OCI-LY7 (cell line): Measurements from ENCODE around the gene TPCN2. TPM values are rescaled to one million over a fixed set of nuclear protein-coding genes. Genes with fewer than 3 reads are reported as not detected.

Experiments
- BruUV-seq: library from RNA; stranded (reverse); fragments of 400-500 nt; replicated peaks from 2 replicates; lab custom pipeline; 2021; lab: Mats Ljungman, UMichigan
- CTCF ChIA-PET: fragments of 300-600 bp; sonication (Branson Sonifier 250); formaldehyde crosslinking; loops from one replicate; lab custom pipeline; 2022; ENCODE audit warnings: antibody characterized with exemption; ENCODE audit not compliant: unreplicated experiment; lab: Charles Lee
- POLR2A ChIA-PET: fragments of 300-600 bp; sonication (Branson Sonifier 250); formaldehyde crosslinking; loops from one replicate; lab custom pipeline; 2022; ENCODE audit warnings: antibody characterized with exemption; lab: Charles Lee
- DNase-seq: peaks from one replicate; pipeline ENCODE4 v3.0.0-alpha.2; 2015; ENCODE audit warnings: low spot score
- H2AFZ ChIP-seq: fragments of 200-600 bp; sonication (generic), shearing (Covaris generic); 2 replicates; pipeline ENCODE4 v1.6.1; 2014; ENCODE audit warnings: mild to moderate bottlenecking, antibody characterized with exemption, low read length, moderate library complexity
- H3K27ac ChIP-seq: fragments of 200-600 bp; sonication (generic); 2 replicates; pipeline ENCODE4 v1.5.1; 2014; ENCODE audit warnings: mixed run types, low read depth, mild to moderate bottlenecking, moderate library complexity, low read length, inconsistent platforms; ENCODE audit not compliant: poor library complexity, severe bottlenecking
- H3K36me3 ChIP-seq: fragments of 200-600 bp; sonication (generic); 2 replicates; pipeline ENCODE4 v1.6.1; 2014; ENCODE audit warnings: mild to moderate bottlenecking, antibody characterized with exemption, low read length, moderate library complexity, mixed read lengths; ENCODE audit not compliant: insufficient read depth
- H3K4me1 ChIP-seq: fragments of 200-600 bp; sonication (generic); 2 replicates; pipeline ENCODE4 v1.5.1; 2014; ENCODE audit warnings: mild to moderate bottlenecking, low read length; ENCODE audit not compliant: insufficient read depth, poor library complexity, severe bottlenecking
- H3K4me2 ChIP-seq: fragments of 200-600 bp; sonication (generic); 2 replicates; pipeline ENCODE4 v1.6.1; 2014; ENCODE audit warnings: mild to moderate bottlenecking, low read length
- H3K4me3 ChIP-seq: fragments of 200-600 bp; sonication (generic); 2 replicates; pipeline ENCODE4 v1.5.1; 2014; ENCODE audit warnings: mild to moderate bottlenecking, low read depth, low read length; ENCODE audit not compliant: poor library complexity, severe bottlenecking
- H3K79me2 ChIP-seq: fragments of 200-600 bp; sonication (generic); 2 replicates; pipeline ENCODE4 v1.6.1; 2016; ENCODE audit warnings: low read depth, mild to moderate bottlenecking, low read length, moderate library complexity, mixed read lengths; ENCODE audit not compliant: insufficient read depth
- H3K9me2 ChIP-seq: fragments of 200-600 bp; sonication (generic); 2 replicates; pipeline ENCODE4 v1.6.1; 2016; ENCODE audit warnings: mild to moderate bottlenecking, low read length, mixed read lengths; ENCODE audit not compliant: insufficient read depth
- H3K9me3 ChIP-seq: fragments of 200-600 bp; sonication (generic); 2 replicates; pipeline ENCODE4 v1.6.1; 2014; ENCODE audit warnings: mild to moderate bottlenecking, mixed run types, low read length, mixed read lengths
- H4K20me1 ChIP-seq: fragments of 200-600 bp; sonication (generic); 2 replicates; pipeline ENCODE4 v1.6.1; 2014; ENCODE audit warnings: mild to moderate bottlenecking, antibody characterized with exemption, low read length, moderate library complexity, mixed read lengths; ENCODE audit not compliant: insufficient read depth
- CTCF ChIP-seq: fragments of 200-600 bp; sonication (generic); conservative IDR thresholded peaks from 2 replicates; pipeline ENCODE4 v1.5.1; 2014; ENCODE audit warnings: mild to moderate bottlenecking, antibody characterized with exemption, low read length, moderate library complexity, mixed read lengths
- EZH2phosphoT487 ChIP-seq: fragments of 200-600 bp; sonication (generic); IDR thresholded peaks from 2 replicates; pipeline ENCODE4 v1.6.1; 2018; ENCODE audit warnings: low read depth, borderline replicate concordance, mild to moderate bottlenecking, mixed run types, antibody characterized with exemption, low read length, moderate library complexity, mixed read lengths
- intact Hi-C: fragments of 100-400 bp; cut with micrococcal nuclease; formaldehyde crosslinking; loops from one replicate; pipeline ENCODE4 v1.10.0; 2022; ENCODE audit not compliant: unreplicated experiment
- total RNA-seq, 2 experiments: library from RNA; depleted of rRNA in 1 of 2; stranded (reverse); fragments of >200 nt in 1 of 2; shearing (Covaris generic) in 1 of 2; gene quantifications; 2 replicates each; pipeline ENCODE4 v1.2.3, GENCODE V29; 2014 to 2022

Gene TPCN2
- total RNA-seq, 2 experiments from 2014 or later = 21.5 to 65.2 TPM

GRCh38 chr11:69127081-69127850 is 78.5 kb downstream of the TPCN2 start:
- Histone ChIP-seq H3K27ac (no peak overlapping the region), H3K79me2 (no peaks in the 10 kb centered on the region), H3K4me3 (no peak overlapping the region), H4K20me1 (no peaks in the 10 kb centered on the region), H3K9me3 (0 out of 2 replicates have a peak, but pooled peaks cover 3% of the 10 kb centered on the region), H3K36me3 (no peaks in the 10 kb centered on the region), H3K4me1 (no peaks in the 10 kb centered on the region), H3K4me2 (no peak overlapping the region), H2AFZ (no peak overlapping the region), H3K9me2 (no peaks in the 10 kb centered on the region)
- TF ChIP-seq CTCF = no peak
- no peak for TF ChIP-seq EZH2phosphoT487
- no TSS peak for BruUV-seq
- CTCF ChIA-PET = no interaction called here
- POLR2A ChIA-PET = interaction anchor here (0.6 kb wide), 1 partner anchor 24 kb away, joined by 3 read pairs; no protein-coding TSS in a partner anchor
- no peak for DNase-seq
- intact Hi-C loops = no loop called here

- no peaks in the 10 kb centered on the region for H3K4me1 ChIP-seq
- H3K4me2 ChIP-seq = no peak overlapping the region
- CTCF ChIA-PET = no interaction called here
- no peak overlapping the region for H2AFZ ChIP-seq
- H4K20me1 ChIP-seq = no peaks in the 10 kb centered on the region
- no peak for DNase-seq
- BruUV-seq = no TSS peak
- no peak overlapping the region for H3K27ac ChIP-seq
- intact Hi-C loops = no loop called here
- no peak overlapping the region for H3K4me3 ChIP-seq
- H3K79me2 ChIP-seq = no peaks in the 10 kb centered on the region
- no peaks in the 10 kb centered on the region for H3K9me2 ChIP-seq
- no peaks in the 10 kb centered on the region for H3K36me3 ChIP-seq
- H3K9me3 ChIP-seq = 0 out of 2 replicates have a peak, but pooled peaks cover 4% of the 10 kb centered on the region
- TF ChIP-seq CTCF (no peak), EZH2phosphoT487 (no peak)
- POLR2A ChIA-PET = no interaction called here
Observed at GRCh38 chr11:69127884-69128283, 79.2 kb downstream of the TPCN2 start.

GRCh38 chr11:69129053-69129452 is 80.3 kb downstream of the TPCN2 start:
- H4K20me1 ChIP-seq = no peaks in the 10 kb centered on the region
- no peaks in the 10 kb centered on the region for H3K4me1 ChIP-seq
- H3K27ac ChIP-seq = no peak overlapping the region
- no peak overlapping the region for H3K4me2 ChIP-seq
- no peak overlapping the region for H3K4me3 ChIP-seq
- H3K9me3 ChIP-seq = peaks cover 11% of the 10 kb centered on the region; the same call in 1 of the 2 replicates
- no peaks in the 10 kb centered on the region for H3K79me2 ChIP-seq
- POLR2A ChIA-PET = no interaction called here
- BruUV-seq = no TSS peak
- H3K36me3 ChIP-seq = no peaks in the 10 kb centered on the region
- intact Hi-C loops = no loop called here
- H3K9me2 ChIP-seq = no peaks in the 10 kb centered on the region
- CTCF ChIA-PET = no interaction called here
- no peak for DNase-seq
- no peak overlapping the region for H2AFZ ChIP-seq
- TF ChIP-seq CTCF (no peak), EZH2phosphoT487 (no peak)
